SK-N-SH (cell line): ENCODE data around the gene LARGE1.

Experiments used
- EP300 ChIP-seq, 2 experiments: IDR thresholded peaks; 2 replicates each; pipeline versions ENCODE4 v1.4.0 to v1.6.1; 2012; ENCODE audit warnings: borderline replicate concordance in 1 of 2, low read depth in 1 of 2, low read length in 1 of 2
- FOSL2 ChIP-seq: IDR thresholded peaks from 2 replicates; pipeline ENCODE4 v1.4.0; 2012; ENCODE audit warnings: low read depth, mild to moderate bottlenecking, moderate library complexity, borderline replicate concordance
- FOXM1 ChIP-seq: IDR thresholded peaks from 2 replicates; pipeline ENCODE4 v1.4.0; 2012; ENCODE audit warnings: low read depth, mild to moderate bottlenecking
- POLR2AphosphoS5 ChIP-seq: IDR thresholded peaks from 2 replicates; pipeline ENCODE4 v1.6.1; 2012; ENCODE audit warnings: low read depth, low read length
- TCF12 ChIP-seq: IDR thresholded peaks from 2 replicates; pipeline ENCODE4 v1.4.0; 2012
- TF ChIP-seq, protein P1 (sequence below): IDR thresholded peaks from 2 replicates; pipeline ENCODE4 v1.4.0; 2012; ENCODE audit warnings: low read depth, borderline replicate concordance
- TF ChIP-seq, protein P2 (sequence below): fragments of 200-600 bp; sonication (generic); IDR thresholded peaks from 2 replicates; pipeline ENCODE4 v1.6.1; 2017; ENCODE audit warnings: antibody characterized with exemption, mild to moderate bottlenecking, moderate library complexity
- TF ChIP-seq, protein P3 (sequence below): IDR thresholded peaks from 2 replicates; pipeline ENCODE4 v1.4.0; 2012; ENCODE audit warnings: low read depth
- TF ChIP-seq, protein P4 (sequence below): IDR thresholded peaks from 2 replicates; pipeline ENCODE4; 2012

DNA sequence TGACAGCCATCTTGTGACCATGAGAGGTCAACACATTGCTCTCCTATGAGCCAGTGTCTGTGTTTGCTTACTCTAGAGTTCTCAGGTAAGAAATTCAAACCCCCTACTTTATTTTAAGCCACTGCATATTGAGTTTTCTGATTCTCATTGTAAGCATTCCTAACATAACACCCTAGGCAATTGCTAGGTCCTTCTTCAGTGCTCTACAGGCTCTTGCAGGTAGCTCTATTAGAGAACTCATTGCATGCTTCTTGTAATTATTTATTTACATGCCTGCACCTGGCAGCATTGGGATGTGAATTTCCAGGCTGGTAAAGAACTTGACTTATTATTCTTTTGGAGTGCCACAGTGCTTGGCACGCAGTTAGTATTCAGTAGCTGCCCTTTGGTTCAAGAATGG lies 573.3 kb downstream of the LARGE1 start:
- TF ChIP-seq, protein P1, sequence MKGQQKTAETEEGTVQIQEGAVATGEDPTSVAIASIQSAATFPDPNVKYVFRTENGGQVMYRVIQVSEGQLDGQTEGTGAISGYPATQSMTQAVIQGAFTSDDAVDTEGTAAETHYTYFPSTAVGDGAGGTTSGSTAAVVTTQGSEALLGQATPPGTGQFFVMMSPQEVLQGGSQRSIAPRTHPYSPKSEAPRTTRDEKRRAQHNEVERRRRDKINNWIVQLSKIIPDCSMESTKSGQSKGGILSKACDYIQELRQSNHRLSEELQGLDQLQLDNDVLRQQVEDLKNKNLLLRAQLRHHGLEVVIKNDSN, result no peak
- no peak for TF ChIP-seq EP300 (IDR thresholded peaks at IDR 0.05; ENCODE audit: borderline replicate concordance in 1 of 2, low read depth in 1 of 2, low read length in 1 of 2)
- TF ChIP-seq, protein P2, sequence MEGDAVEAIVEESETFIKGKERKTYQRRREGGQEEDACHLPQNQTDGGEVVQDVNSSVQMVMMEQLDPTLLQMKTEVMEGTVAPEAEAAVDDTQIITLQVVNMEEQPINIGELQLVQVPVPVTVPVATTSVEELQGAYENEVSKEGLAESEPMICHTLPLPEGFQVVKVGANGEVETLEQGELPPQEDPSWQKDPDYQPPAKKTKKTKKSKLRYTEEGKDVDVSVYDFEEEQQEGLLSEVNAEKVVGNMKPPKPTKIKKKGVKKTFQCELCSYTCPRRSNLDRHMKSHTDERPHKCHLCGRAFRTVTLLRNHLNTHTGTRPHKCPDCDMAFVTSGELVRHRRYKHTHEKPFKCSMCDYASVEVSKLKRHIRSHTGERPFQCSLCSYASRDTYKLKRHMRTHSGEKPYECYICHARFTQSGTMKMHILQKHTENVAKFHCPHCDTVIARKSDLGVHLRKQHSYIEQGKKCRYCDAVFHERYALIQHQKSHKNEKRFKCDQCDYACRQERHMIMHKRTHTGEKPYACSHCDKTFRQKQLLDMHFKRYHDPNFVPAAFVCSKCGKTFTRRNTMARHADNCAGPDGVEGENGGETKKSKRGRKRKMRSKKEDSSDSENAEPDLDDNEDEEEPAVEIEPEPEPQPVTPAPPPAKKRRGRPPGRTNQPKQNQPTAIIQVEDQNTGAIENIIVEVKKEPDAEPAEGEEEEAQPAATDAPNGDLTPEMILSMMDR, result no peak
- TF ChIP-seq FOSL2, result no peak
- TF ChIP-seq TCF12, result no peak
- no peak for TF ChIP-seq POLR2AphosphoS5
- TF ChIP-seq FOXM1, result no peak
- TF ChIP-seq, protein P3, sequence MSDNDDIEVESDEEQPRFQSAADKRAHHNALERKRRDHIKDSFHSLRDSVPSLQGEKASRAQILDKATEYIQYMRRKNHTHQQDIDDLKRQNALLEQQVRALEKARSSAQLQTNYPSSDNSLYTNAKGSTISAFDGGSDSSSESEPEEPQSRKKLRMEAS, result no peak
- TF ChIP-seq, protein P4, sequence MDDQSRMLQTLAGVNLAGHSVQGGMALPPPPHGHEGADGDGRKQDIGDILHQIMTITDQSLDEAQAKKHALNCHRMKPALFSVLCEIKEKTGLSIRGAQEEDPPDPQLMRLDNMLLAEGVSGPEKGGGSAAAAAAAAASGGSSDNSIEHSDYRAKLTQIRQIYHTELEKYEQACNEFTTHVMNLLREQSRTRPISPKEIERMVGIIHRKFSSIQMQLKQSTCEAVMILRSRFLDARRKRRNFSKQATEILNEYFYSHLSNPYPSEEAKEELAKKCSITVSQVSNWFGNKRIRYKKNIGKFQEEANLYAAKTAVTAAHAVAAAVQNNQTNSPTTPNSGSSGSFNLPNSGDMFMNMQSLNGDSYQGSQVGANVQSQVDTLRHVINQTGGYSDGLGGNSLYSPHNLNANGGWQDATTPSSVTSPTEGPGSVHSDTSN, result no peak
